NCI-H2081 (cell line): ENCODE measurements around the gene METTL22.

Experiments used
- DNase-seq, 2 experiments: peaks; one replicate each; lab custom pipeline; 2025; lab: John Stamatoyannopoulos, UW

Gene METTL22

DNA sequence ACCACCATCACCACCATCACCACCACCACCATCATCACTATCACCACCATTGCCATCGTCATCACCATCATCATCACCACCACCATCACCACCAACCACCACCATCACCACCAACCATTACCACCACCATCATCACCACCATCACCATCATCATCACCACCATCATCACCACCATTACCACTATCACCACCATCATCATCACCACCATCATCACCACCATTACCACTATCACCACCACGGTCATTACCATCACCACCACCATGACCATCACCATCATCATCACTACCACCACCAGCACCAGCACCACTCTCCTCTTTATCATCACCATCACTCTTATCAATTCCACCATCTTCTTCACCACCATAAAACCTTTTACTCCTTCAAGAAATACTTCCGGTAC is 30.0 kb upstream of the METTL22 start:
- DNase-seq = no peak

DNA sequence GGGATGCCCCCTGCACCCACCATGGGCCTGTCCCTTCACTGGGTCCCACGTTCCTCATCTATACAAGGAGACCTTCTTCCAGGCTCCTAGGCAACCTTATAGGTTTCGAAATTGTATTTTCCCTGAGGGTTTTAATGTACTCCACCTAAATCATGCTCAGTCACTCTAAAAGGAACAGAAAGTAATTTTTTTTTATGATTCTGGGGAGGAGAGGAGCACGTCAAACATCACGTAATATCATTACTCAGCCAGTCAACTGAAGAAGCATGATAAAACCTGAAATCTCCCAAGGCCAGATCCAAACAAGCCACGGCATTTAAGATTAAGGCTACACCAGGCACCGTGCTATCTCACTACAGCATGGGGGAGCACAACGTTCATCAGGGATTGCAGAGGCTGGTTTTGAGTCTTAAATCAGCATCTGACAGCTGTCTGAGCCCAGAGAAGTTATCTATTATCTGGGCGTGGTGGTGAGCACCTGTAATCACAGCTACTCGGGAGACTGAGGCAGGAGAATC is 27.3 kb upstream of the METTL22 start:
- DNase-seq = no peak

DNA sequence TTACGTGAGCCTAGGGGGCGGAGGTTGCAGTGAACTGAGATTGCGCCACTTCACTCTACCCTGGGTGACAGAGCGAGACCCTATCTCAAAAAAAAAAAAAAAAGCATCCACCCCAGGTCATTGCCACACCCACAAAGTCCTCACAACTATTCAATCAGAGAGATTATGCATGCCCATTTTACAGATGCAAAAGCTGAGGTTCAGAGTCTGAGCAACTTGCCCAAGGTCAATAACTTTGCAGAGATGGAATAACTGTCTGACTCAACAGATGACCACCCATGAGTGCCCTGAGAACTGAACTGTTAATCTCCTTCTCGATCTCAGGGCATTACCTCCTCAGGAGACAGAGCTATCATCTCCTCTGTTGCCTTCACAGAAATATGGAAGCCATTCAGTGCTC is 25.7 kb upstream of the METTL22 start:
- DNase-seq = no peak

DNA sequence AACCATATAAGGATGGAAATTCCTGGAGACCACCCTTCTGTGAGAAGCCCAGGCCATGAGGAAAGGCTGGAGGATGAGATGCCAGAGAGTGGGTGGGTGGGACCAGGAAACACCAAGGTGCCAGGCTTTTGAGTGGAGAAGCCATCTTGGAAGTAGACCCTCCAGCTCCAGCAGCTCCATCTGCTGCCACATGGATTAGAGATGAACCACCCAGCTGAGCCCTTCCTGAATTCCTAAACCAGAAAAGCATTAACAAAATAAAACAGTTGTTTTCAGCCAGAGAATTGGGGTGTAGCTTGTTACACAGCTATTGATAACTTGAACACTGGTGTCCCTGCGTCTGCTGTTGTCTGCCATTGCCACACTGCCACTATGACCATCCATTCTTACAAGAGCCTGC is 24.9 kb upstream of the METTL22 start:
- no peak for DNase-seq

DNA sequence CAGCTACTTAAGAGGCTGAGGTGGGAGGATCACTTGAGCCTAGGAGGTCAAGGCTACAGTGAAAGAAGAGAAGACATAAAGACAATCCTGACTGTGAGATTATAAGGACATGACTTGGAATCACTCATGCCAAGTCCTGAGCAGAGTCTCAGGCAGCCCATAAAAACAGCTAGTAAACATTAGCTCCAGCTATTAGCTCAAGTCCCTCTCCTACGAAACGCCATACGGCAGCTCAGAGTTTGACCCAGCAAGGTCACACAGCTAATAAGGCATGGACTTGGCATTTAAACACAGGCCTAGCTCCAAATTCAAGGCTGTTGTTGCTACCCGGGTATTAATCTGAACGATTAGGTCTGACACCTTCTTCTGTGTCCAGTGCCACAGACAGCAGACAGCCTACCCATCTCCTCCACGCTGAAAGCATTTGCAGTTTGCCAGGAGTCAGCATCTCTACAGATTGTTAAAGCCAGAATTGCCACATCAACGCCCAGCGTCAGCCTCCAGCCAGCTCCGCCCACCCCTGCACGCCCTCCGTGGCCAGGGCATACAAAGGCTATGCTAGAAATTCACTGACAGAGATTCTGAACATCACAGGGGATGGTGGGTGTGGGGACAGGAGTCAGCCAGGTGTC is 21.2 kb upstream of the METTL22 start:
- DNase-seq = no peak

DNA sequence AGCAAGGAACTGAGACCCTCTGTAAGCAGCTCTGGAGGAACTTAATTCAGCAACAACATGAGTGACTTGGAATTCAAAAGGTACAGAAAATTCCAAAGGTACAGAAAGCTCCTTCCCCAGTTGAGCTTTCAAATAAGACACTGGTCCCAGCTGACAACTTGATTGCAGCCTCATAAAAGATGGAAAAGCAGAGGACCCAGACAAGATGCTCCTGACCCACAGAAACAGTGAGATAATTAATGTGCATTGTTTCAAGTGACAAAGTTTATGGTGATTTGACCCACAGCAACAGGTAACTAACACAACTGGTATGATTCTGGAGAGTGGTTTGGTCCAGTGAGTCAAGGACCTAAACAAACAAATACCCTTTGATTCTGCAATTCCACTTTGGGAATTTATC is 15.9 kb upstream of the METTL22 start:
- DNase-seq = no peak

DNA sequence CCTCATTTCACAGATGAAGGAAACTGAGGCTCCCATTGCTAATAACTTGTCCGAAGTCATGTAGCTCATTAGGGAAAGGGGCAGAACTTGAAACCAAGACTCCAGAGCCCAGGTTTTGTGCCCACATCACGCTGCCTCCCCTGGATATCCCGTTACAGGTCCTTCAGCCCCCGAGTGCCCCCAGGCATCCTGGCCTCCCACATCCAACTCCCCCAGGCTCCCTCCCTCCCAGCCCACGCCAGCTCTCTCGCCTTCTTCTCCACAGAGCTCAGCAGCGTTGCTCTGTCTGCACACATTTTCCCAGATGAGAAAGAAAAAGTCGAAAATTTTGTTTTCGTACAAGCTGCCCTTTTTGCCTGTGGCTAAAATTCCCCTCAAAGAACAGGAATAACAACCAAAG is 14.3 kb upstream of the METTL22 start:
- DNase-seq = no peak

DNA sequence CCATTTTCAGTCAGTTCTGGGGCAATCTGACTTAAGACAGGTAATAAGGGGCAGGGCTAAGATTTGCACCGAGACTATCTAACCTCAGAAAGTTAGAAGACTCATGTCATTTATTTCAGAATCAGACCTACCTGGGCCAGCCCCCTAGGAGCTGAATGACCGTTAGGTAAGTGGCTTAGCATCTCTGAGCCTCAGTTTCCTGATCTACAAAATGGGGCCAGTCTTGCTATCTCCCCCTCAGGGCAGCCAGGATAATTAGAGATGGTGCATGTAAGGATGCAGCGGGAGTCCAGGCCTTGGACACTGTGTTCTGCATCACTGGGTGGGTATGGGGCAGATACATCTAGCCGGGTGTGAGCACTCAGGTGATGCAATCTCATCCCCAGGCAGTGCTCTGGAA is 10.4 kb upstream of the METTL22 start:
- no peak for DNase-seq

DNA sequence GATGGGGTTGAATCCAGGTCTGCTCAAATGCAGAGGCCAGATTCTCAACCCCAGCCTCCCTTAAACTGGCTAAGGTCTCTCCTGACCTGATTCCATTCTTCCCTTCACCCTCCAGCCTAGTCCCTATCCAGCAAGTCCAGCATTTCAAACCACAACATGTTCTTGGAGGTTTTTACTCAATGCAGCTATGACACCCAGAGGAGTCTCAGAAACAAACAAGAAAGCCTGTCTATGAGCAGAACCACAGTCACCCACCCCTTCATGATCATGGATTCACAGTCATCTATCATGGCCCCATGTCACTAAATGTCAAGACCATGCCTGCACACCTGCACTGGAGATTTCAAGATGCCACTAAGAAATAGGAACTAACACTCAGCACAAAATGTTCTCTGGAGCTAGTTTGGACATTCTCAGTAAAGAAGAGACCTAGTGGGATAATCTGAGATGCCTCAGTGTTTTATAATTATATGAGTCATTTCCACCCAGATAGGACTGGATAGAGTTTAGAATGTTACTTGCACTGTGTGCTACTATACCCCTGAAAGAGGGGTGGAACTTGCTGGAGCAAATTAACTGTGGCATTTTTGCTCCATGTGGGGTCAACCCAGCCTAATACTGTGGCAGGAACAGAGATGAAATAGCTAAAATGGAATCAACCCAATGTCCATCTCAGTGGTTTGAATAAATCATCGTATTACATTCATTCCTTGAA is 9.5 kb upstream of the METTL22 start:
- DNase-seq = no peak

DNA sequence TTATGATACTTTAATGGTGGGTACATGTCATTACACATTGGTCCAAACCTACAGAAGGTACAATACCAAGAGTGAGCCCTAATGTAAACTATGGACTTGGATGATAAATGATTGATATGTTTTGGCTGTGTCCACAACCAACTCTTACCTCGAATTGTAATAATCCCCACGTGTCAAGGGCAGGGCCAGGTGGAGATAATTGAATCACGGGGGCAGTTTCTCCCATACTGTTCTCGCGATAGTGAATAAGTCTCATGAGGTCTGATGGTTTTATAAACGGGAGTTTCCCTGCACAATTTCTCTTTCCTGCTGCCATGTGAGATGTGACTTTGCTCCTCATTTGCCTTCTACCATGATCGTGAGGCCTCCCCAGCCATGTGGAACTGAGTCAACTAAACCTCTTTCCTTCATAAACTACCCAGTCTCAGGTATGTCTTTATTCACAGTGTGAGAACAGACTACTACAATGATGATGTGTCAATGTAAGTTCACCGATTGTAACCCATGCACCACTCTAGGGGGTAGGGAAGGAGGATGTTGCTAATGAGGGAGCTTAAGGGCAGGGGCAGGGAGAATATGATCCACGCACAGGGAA is 7.0 kb upstream of the METTL22 start:
- no peak for DNase-seq

DNA sequence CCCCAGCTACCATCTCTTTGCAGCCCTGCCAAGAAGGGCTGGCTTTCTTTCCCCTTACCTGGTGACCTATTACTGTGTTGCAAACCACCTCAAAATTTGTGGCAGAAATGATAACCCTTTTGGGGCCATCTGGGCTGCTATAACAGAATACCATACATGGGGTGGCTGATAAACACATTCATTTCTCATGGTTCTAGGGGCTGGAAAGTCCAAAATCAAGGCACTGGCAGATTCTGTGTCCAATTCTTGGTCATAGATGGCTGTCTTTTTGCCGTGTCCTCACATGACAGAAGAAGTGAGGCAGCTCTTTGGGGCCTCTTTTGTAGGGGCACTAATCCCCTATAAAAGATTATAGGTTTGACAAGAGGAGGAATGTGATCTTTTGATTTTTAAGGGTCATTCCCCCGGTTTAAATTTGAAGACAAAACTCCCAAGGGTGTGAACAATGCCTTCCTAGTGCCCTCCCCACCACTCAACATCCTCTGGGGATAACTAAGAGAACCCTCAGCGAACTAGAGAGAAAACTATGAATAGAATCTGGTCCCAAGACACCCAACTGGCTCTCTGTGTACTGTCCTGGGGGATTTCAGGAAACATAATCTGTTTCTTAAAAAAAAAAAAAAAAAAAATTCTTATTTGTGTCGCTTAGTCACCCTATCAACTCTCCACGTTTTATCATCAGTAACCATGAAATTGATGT is 1.7 kb upstream of the METTL22 start:
- DNase-seq = no peak

DNA sequence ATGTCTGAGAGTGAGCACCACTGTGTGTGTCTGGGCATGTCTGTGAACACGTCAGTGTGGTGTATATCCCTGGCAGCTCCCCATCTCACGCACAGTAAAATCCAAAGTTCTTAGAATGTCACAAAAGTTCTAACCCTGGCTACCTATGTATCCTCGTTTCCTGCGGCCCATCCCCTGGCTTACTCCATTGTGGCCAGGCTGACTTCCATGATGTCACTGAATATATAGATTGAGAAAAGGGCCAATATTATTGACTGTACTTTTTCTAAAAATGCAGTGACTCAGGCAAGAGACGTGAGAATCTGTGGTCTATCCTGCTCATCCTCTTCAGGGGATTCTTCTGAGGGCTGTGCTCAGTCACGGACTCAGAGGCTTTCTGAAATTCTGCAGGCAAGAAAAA is 963 bp upstream of the METTL22 start:
- DNase-seq = no peak

DNA sequence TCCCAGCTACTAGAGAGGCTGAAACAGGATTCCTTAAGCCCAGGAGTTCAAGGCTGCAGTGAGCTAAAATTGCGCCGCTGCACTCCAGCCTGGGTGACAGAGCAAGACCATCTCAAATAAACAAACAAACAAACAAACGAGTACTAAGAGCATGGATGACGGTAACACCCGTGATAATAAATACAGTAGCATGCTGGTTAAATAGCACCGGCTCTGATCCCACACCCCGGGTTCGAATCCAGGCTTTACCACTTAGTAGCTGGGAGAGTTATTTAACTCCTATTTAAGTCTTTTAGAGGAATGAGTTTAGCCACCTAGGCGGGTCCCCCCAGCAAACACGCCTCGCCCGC is 301 bp upstream of the METTL22 start:
- no peak for DNase-seq

DNA sequence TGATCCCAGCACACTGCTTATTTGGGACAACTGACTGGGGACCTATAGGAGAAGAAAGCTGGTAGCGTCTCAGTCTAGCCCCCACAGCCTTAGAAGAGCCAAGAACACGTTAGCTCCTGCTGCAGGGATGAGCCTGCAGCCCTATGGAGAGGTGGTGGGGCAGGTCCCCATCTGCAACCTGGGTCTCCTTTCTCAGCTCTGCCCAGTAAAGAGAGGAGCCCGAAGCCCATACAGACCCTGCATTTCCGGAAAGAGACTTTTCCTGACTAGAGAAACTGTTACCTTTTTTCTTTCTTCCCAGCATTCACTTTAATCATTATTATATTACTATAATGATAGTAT is 788 bp downstream of the METTL22 start:
- no peak for DNase-seq

DNA sequence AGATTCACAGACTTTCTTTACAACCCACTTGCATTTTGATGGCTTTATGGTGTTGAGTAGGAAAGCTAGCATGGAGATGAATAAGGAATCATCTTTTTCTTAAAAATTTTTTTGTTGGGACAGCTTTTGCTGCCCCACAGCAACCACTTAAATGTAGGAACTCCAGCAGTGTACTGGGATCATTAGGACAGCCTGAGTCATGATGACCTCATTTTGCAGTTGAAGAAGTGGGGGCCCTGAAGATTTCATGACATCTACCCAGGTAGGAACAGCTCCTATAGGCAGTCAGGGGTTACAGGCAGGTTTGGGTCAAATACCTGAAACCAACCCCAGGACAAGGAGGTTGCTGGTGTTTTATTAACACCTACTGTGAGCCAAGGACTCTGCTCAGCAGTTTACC is 2.1 kb downstream of the METTL22 start:
- no peak for DNase-seq

DNA sequence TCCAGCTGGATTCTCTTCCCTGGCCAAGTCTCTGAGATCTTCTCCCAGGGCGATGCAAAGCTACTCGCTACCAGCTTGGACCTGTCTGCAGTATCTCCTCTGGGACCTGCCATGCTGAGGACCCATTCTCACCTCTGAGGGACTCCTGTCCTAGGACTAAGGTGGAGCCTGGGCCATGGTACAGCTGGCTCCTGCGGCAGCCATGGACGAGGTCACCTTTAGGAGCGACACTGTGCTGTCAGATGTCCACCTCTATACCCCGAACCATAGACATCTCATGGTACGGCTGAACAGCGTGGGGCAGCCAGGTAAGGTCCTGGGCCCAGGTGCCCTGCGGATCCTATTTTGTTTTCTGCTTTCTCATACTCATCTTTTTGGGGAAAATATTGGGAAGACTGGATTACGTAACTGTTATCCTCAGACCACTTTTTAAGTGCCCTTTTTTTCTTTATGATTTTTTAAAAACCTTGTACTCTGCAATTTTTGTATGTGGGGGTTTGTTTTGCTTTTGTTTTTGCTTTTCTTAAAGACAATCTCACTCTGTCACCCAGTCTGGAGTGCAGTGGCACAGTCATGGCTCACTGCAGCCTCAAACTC is 4.1 kb downstream of the METTL22 start:
- DNase-seq = no peak

DNA sequence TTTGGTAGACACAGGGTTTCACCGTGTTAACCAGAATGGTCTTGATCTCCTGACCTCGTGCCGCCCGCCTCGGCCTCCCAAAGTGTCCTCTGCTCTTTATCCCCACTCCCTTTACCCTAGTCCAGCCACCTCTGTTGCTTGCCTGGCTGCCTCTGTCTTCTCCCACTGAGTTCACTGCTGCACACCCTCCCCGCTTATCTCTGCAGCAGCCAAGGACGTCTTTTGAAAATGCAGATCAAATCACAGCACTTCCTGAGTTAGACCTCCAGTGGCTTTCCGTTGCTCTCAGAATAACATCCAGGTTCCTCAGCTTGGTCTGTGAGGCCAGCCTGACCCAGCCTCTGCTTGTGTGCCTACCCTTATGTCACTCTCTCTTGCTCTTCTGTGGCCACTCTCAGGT is 5.4 kb downstream of the METTL22 start:
- no peak for DNase-seq

DNA sequence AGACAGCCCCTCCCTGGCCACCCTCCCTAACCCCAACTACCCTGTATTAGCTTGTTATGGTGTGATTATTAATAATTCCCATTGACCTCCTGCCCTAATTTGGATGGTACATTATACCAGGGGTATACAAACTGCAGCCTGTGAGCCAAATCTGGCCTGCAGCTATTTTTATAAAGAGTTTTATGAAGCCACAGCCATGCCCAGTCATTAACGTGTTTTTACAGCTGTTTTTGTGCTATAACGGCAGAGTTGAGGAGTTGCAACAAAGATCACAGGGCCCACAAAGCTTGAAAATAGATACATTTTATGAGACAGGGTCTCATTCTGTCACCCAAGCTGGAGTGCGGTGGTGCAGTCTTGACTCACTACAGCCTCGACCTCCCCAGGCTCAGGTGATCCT is 6.0 kb downstream of the METTL22 start:
- DNase-seq = no peak

DNA sequence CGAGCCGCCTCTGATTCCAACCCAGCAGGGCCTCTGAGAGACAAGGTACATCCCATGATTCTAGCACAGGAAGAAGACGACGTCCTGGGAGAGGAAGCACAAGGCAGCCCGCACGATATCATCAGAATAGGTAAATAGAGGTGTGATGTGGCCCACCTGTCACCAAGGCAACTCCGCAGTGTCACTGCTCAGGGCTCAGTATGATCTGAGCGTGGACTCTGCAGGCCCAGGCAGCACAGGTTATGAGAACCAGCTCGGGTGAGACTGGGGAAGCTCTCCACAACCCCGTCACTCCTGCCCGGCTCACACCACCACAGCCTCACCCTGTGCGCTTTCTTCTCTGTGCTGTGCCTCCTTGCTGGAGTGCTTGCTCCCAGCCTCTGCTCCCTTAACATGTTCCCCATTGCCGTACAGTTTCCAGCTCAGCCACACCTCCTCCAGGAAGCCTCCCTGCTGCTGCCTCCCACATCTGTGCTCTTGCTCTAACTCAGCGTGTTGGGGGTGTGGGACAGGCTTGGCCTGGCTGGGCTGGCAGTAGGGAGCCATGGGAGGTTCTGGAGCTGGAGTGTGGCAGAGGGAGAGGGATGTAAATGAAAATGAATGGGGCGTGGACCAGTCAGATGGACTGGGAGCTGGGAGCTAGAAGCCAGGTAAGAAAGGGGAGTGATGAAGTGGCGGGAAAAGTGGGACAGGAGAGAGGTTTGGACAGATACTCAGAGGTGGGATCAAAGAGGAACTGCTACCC is 7.7 kb downstream of the METTL22 start:
- DNase-seq = no peak

DNA sequence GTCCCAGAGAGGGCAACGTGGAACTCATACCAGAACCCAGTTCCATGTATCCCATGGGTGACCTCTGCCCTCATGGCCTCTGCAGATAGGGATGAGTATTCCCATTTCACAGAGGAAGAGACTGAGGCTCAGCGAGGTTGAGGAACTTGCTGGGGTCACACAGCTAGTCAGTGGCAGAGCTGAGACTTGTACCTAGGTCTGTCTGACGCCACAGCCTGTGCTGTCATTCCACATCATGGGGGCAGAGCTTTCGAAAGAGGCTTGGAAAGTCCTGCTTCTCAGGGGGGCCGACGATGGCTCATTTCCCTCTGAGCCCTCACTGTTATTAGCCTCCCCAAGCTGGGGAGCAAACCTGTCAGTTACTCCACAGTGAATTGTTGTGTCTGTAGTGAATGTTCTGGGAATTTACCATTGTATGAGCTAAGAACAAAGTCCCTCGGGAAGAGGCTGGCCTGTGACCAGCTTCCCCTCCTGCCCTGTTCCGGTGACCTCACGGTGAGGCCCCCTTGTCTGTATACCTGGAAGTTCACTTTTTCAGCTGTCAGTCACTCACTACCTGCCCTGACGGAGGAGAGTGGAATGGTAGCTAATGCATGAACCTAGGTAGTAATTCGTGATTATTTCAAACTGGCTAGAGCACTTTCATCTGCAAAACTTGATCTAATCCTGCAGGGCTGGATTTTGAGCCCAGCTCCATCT is 8.9 kb downstream of the METTL22 start:
- DNase-seq = no peak

DNA sequence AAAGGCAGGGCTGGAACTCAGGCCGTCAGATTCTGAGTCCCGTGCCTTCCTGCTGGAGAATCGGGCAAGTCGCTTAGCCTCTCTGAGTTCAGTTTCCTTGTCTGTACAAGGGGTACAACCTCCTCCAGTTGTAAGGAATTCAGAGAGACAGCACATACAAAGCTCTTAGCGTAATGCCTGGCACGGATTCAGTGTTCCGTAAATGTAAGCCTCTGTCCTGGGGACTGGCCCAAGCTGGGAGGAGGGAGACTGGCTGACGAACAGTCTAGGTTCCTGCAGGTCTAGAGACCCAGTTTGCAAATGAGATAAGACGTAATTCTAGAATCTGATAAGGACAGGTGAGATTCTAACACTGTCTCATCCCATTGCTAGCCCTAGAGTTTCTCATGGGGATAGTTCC is 9.9 kb downstream of the METTL22 start:
- no peak for DNase-seq
